BJ (cell line): ENCODE data around the gene CPSF6. TPM values are rescaled to one million over a fixed set of nuclear protein-coding genes. Genes with fewer than 3 reads are reported as not detected.
"Not testable (repeated sequence)": the region's sequence is repeated elsewhere in the genome, so short reads cannot be mapped to it uniquely, and the experiment has no call there.

ENCODE experiments used
- CTCF ChIA-PET: fragments of 350-600 bp; formaldehyde crosslinking; extraction: SDS; loops from one replicate; lab custom pipeline; 2021; ENCODE audit warnings: antibody characterized with exemption, inconsistent platforms; lab: Yijun Ruan, JAX
- POLR2A ChIA-PET: fragments of 300-600 bp; sonication (Branson Sonifier 250); formaldehyde crosslinking; extraction: SDS; loops from one replicate; lab custom pipeline; 2021; ENCODE audit warnings: antibody characterized with exemption; lab: Charles Lee
- DNase-seq: peaks from one replicate; pipeline ENCODE4 v3.0.0-alpha.2; 2011; ENCODE audit warnings: low read depth
- H3K27me3 ChIP-seq: 2 replicates; pipeline ENCODE4 v1.6.0; 2011; ENCODE audit warnings: low read length; ENCODE audit not compliant: control insufficient read depth, insufficient read depth
- H3K36me3 ChIP-seq: 2 replicates; pipeline ENCODE4 v1.5.1; 2011; ENCODE audit warnings: low read length; ENCODE audit not compliant: control insufficient read depth, insufficient read depth
- H3K4me3 ChIP-seq: 2 replicates; pipeline ENCODE4 v1.5.1; 2011; ENCODE audit warnings: low read depth, mild to moderate bottlenecking, control low read depth, low read length
- CTCF ChIP-seq: IDR thresholded peaks from 2 replicates; pipeline ENCODE4 v1.5.1; 2011; ENCODE audit warnings: low read depth, mild to moderate bottlenecking, control low read depth, inconsistent platforms, low read length, moderate library complexity; ENCODE audit not compliant: insufficient read depth
- polyA minus RNA-seq: library from RNA; depleted of rRNA, polyadenylated mRNA; stranded (reverse); fragments of >200 nt; gene quantifications from 2 replicates; pipeline ENCODE4 v1.2.3, GENCODE V29; 2011; rRNA and poly(A)+ RNA removed
- polyA plus RNA-seq: library from polyadenylated mRNA; depleted of rRNA; stranded (reverse); fragments of >200 nt; gene quantifications from 2 replicates; pipeline ENCODE4 v1.2.3, GENCODE V29; 2011; rRNA removed

CPSF6 gene
- polyA plus RNA-seq (33.7 and 37.3 TPM in 2 replicates), polyA minus RNA-seq (25.1 and 39.6 TPM in 2 replicates)

- CTCF ChIA-PET: no interaction called here
- DNase-seq: peak; percentile 44
- Histone ChIP-seq H3K4me3 (peak within 1 kb of the TSS; percentile 83), H3K36me3 (no peaks in the 10 kb centered on the region), H3K27me3 (no peaks in the 10 kb centered on the region)
- POLR2A ChIA-PET: no interaction called here
- no peak for TF ChIP-seq CTCF
Observed at GRCh38 chr12:69239352-69239921, at the start of gene CPSF6. Gene CPSF6 (plus strand): TSS chr12:69239569. CDS start chr12:69239647, 78 bp downstream.

GRCh38 chr12:69196302-69197288 lies 42.8 kb upstream of the CPSF6 start:
- ChIA-PET POLR2A (no interaction called here), CTCF (interaction anchor here (1.6 kb wide), 2 partner anchors 41 to 42 kb away, joined by 4 read pairs; no protein-coding TSS in a partner anchor)
- peak; percentile 50 for TF ChIP-seq CTCF
- Histone ChIP-seq H3K4me3 (no peak overlapping the region), H3K36me3 (no peaks in the 10 kb centered on the region), H3K27me3 (no peaks in the 10 kb centered on the region)
- DNase-seq: no peak

- POLR2A ChIA-PET, H3K4me3 ChIP-seq, DNase-seq, H3K27me3 ChIP-seq, H3K36me3 ChIP-seq: not testable (repeated sequence)
- CTCF ChIA-PET: interaction anchor here (1.3 kb wide), 1 partner anchor 43 kb away, joined by 3 read pairs; no protein-coding TSS in a partner anchor
Observed at GRCh38 chr12:69199976-69200375, 39.4 kb upstream of the CPSF6 start.

- DNase-seq: no peak
- POLR2A ChIA-PET: no interaction called here
- no peak for TF ChIP-seq CTCF
- CTCF ChIA-PET: no interaction called here
- H3K27me3 ChIP-seq: no peaks in the 10 kb centered on the region
- H3K4me3 ChIP-seq: no peak overlapping the region
- H3K36me3 ChIP-seq: no peaks in the 10 kb centered on the region
Observed at GRCh38 chr12:69204191-69204590, 35.2 kb upstream of the CPSF6 start.

- Histone ChIP-seq H3K4me3 (no peak overlapping the region), H3K36me3 (no peaks in the 10 kb centered on the region), H3K27me3 (no peaks in the 10 kb centered on the region)
- no peak for TF ChIP-seq CTCF
- DNase-seq: no peak
- ChIA-PET POLR2A (no interaction called here), CTCF (no interaction called here)
Observed at GRCh38 chr12:69210661-69211060, 28.7 kb upstream of the CPSF6 start.
